ENCODE measurements around the gene CPO. TPM values are rescaled to one million over a fixed set of nuclear protein-coding genes. Genes with fewer than 3 reads are reported as not detected.

Gene CPO
- total and polyA plus RNA-seq, 4 experiments from 2014 or later: not detected

GRCh38 chr2:207015901-207016300, 76.6 kb downstream of the CPO start:
- Histone ChIP-seq H3K4me1 (ENCODE audit: insufficient read depth, low read length) (no peaks in the 10 kb centered on the region), H3K36me3 (ENCODE audit: insufficient read depth, low read length) (no peaks in the 10 kb centered on the region), H3K27me3 (ENCODE audit: insufficient read depth, low read length) (no peaks in the 10 kb centered on the region), H3K27ac (ENCODE audit: low read depth, low read length) (no peak overlapping the region), H3K4me3 (ENCODE audit: low read length in 2 of 2) (no peak overlapping the region), H3K9me3 (ENCODE audit: control insufficient read depth in 1 of 2, low read length in 2 of 2) (no peaks in the 10 kb centered on the region)
- no peak overlapping the region for H3K27ac Mint-ChIP-seq
- ChIA-PET CTCF (ENCODE audit: partially characterized antibody) (no interaction called here), POLR2A (ENCODE audit: partially characterized antibody) (no interaction called here)
- intact Hi-C loops (cut with micrococcal nuclease): no loop called here
- H3K4me3 Mint-ChIP-seq: no peak overlapping the region
- peaks cover 4 to 5% of the 10 kb centered on the region in 2 donors for H3K27me3 Mint-ChIP-seq
- H3K4me1 Mint-ChIP-seq: no peaks in the 10 kb centered on the region
- H3K36me3 Mint-ChIP-seq: no peaks in the 10 kb centered on the region
- no peak for DNase-seq
- peaks cover 0 to 4% (median 0%) of the 10 kb centered on the region in 8 donors for H3K9me3 Mint-ChIP-seq

Other genes with a start within 250 kb of the CPO start
- gene DYTN, start 221.1 kb upstream of the CPO start, total RNA-seq: not detected
- gene DYTN, start 221.1 kb upstream of the CPO start, polyA plus RNA-seq: not detected
- gene MDH1B, start 174.2 kb upstream of the CPO start, total RNA-seq: under 1 TPM in 1 of 2 experiments, not detected in 1; 0.17 TPM
- under 1 TPM in 1 of 2 donors, not detected in 1; 0.44 TPM for gene MDH1B, start 174.2 kb upstream of the CPO start, polyA plus RNA-seq
- 10 to 100 TPM; 23.0 to 23.4 TPM for gene FASTKD2, start 173.9 kb upstream of the CPO start, total RNA-seq
- gene FASTKD2, start 173.9 kb upstream of the CPO start, polyA plus RNA-seq: 10 to 100 TPM; 23.6 to 26.2 TPM
- gene KLF7, start 226.4 kb downstream of the CPO start, total RNA-seq: 10 to 100 TPM; 45.5 to 47.1 TPM
- 10 to 100 TPM; 14.1 to 17.4 TPM for gene KLF7, start 226.4 kb downstream of the CPO start, polyA plus RNA-seq

All from CD4-positive, alpha-beta memory T cell (primary cell).